Naive B cell (primary cell): ENCODE data around the gene MYL6B. TPM values are rescaled to one million over a fixed set of nuclear protein-coding genes. Genes with fewer than 3 reads are reported as not detected.
A peak's percentile ranks its signal among the peaks of the same experiment; 100 is the strongest.

Source experiments
- ATAC-seq, 2 donors: fragments of 150-1000 bp; cut with Tn5 transposase; 2 replicates each; pipeline ENCODE4 v1.10.0; 2021; ENCODE audit warnings: low read depth in 2 of 2, mild to moderate bottlenecking in 2 of 2, moderate library complexity in 2 of 2
- DNase-seq: peaks from one replicate; pipeline ENCODE4 v3.0.0; 2022
- H3K27ac Mint-ChIP-seq, 6 donors: one replicate each; pipeline ENCODE4 v1.8.0; 2020 to 2022; ENCODE audit warnings: mild to moderate bottlenecking in 6 of 6, mixed read lengths in 6 of 6, moderate library complexity in 5 of 6, inconsistent platforms in 2 of 6
- H3K27me3 Mint-ChIP-seq, 3 donors: one replicate each; pipeline ENCODE4 v1.8.0; 2021 to 2022; ENCODE audit warnings: mixed read lengths in 3 of 3, mild to moderate bottlenecking in 1 of 3
- H3K36me3 Mint-ChIP-seq, 2 donors: one replicate each; pipeline ENCODE4 v1.8.0; 2020 to 2022; ENCODE audit warnings: mixed read lengths in 2 of 2, inconsistent platforms in 1 of 2, mild to moderate bottlenecking in 1 of 2
- H3K4me1 Mint-ChIP-seq, 3 donors: one replicate each; pipeline ENCODE4 v1.8.0; 2020 to 2022; ENCODE audit warnings: mixed read lengths in 3 of 3, inconsistent platforms in 1 of 3, mild to moderate bottlenecking in 1 of 3, moderate library complexity in 1 of 3
- H3K4me3 Mint-ChIP-seq, 8 donors: one replicate each; pipeline ENCODE4 v1.8.0; 2020 to 2022; ENCODE audit warnings: mild to moderate bottlenecking in 8 of 8, mixed read lengths in 8 of 8, moderate library complexity in 8 of 8, inconsistent platforms in 2 of 8
- H3K9me3 Mint-ChIP-seq, 7 donors: one replicate each; pipeline ENCODE4 v1.8.0; 2020 to 2022; ENCODE audit warnings: mixed read lengths in 7 of 7, mild to moderate bottlenecking in 5 of 7, inconsistent platforms in 2 of 7, moderate library complexity in 1 of 7
- polyA plus RNA-seq, 6 donors: library from polyadenylated mRNA; unstranded; fragments of 300-500 nt; fragmentation: Illumina TruSeq; gene quantifications; one replicate each; pipeline ENCODE4 v1.2.3, GENCODE V29; 2021; ENCODE audit warnings: low read depth in 6 of 6

The MYL6B gene
- polyA plus RNA-seq, 6 donors from 2014 or later: 14.2 to 35.1 (median 20.2) TPM

DNA sequence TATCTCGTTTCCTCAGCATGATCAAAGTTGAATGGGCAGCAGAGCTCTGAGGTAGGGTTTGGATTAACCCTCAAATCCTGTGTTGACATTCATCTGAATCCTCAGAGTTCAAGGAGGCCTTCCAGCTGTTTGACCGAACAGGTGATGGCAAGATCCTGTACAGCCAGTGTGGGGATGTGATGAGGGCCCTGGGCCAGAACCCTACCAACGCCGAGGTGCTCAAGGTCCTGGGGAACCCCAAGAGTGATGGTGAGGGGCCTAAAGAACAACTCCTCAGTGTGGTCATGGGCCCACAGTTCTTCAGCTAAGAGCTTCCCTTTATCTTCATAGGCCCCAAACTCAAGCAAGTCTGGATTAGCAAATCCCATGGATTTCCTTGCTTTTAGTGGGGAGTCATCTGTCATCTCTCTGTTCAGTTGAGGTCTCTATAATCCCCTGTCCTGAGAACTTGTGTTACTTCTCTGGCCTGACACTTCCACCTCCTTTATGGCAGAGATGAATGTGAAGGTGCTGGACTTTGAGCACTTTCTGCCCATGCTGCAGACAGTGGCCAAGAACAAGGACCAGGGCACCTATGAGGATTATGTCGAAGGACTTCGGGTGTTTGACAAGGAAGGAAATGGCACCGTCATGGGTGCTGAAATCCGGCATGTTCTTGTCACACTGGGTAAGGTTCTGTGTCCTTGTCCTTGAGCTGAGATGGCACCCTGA, 7.2 kb downstream of the MYL6B start:
- no peaks in the 10 kb centered on the region for H3K9me3 Mint-ChIP-seq
- no peak for ATAC-seq
- H3K4me1 Mint-ChIP-seq: peaks cover 46 to 57% (median 48%) of the 10 kb centered on the region in 3 donors
- no peak for DNase-seq
- H3K36me3 Mint-ChIP-seq: peaks cover 4 to 41% of the 10 kb centered on the region in 2 donors
- peak overlapping the region; percentile 90 to 100 (median 98) for H3K4me3 Mint-ChIP-seq
- H3K27ac Mint-ChIP-seq: peak overlapping the region; percentile 98 to 100 (median 98)
- no peaks in the 10 kb centered on the region for H3K27me3 Mint-ChIP-seq

- ATAC-seq (no peak), DNase-seq (no peak)
- Mint-ChIP-seq H3K27ac (peak overlapping the region; percentile 67 to 99 (median 95)), H3K4me3 (peak overlapping the region; percentile 40 to 100 (median 95)), H3K36me3 (peaks cover 4 to 42% of the 10 kb centered on the region in 2 donors), H3K4me1 (peaks cover 44 to 52% (median 47%) of the 10 kb centered on the region in 3 donors), H3K9me3 (no peaks in the 10 kb centered on the region), H3K27me3 (no peaks in the 10 kb centered on the region)
Observed at GRCh38 chr12:56160193-56160763, 7.9 kb downstream of the MYL6B start.

GRCh38 chr12:56160894-56161689, 8.7 kb downstream of the MYL6B start:
- H3K4me3 Mint-ChIP-seq: peak overlapping the region; percentile 40 to 100 (median 95)
- peaks cover 39 to 44% (median 42%) of the 10 kb centered on the region in 3 donors for H3K4me1 Mint-ChIP-seq
- no peaks in the 10 kb centered on the region for H3K27me3 Mint-ChIP-seq
- DNase-seq (no peak), ATAC-seq (no peak)
- no peaks in the 10 kb centered on the region for H3K9me3 Mint-ChIP-seq
- H3K27ac Mint-ChIP-seq: peak overlapping the region in 5 of 6 donors; percentile 47 to 98 (median 89)
- peaks cover 4 to 42% of the 10 kb centered on the region in 2 donors for H3K36me3 Mint-ChIP-seq

- H3K9me3 Mint-ChIP-seq: no peaks in the 10 kb centered on the region
- H3K27me3 Mint-ChIP-seq: no peaks in the 10 kb centered on the region
- peak overlapping the region in 4 of 6 donors; percentile 47 to 98 (median 82) for H3K27ac Mint-ChIP-seq
- no peak for DNase-seq
- peaks cover 39 to 42% (median 42%) of the 10 kb centered on the region in 3 donors for H3K4me1 Mint-ChIP-seq
- peaks cover 4 to 42% of the 10 kb centered on the region in 2 donors for H3K36me3 Mint-ChIP-seq
- no peak for ATAC-seq
- peak overlapping the region in 4 of 8 donors; percentile 16 to 90 (median 34) for H3K4me3 Mint-ChIP-seq
Observed at GRCh38 chr12:56161690-56162351, 9.4 kb downstream of the MYL6B start.

DNA sequence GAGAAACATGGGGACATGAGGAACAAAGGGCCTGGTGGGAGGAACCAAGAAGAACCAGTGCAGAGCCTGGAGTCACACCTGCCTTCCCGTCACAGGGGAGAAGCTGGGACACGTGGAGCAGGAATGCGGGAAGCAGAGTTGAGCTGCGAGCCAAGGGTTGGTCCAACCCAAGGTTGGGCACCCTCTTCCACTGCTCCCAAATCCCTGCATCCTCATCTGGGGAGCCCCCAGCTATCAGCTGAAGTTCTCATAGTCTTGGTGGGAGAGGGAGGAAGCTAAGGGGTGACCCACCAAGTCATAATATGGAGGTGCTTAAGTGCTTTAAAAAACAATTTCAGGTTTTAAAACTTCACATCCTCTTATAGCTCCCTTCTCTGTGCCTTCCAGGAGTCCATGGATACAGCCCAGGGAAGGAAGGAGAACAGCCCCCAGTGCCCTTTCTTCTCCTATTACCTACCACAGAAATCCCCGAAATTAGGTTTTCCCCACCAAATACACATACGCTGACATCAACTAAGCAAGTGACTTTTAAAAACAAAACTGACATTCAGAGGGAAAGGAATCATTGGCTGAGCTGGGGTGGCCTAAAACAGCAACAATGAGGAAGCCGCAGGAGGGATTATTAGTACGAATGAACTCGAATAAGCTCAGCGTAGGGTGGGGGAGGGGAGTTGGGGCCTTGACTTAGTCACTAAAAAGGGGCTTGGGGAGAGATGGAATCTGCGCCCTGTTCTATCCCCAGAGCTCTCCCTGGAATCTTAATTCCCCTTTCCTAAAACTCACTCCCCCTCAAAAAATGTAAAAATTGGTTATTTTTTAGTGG, 10.3 kb downstream of the MYL6B start:
- Mint-ChIP-seq H3K27ac (peak overlapping the region in 3 of 6 donors; percentile 69 to 98 (median 76)), H3K36me3 (peaks cover 4 to 47% of the 10 kb centered on the region in 2 donors), H3K9me3 (no peaks in the 10 kb centered on the region), H3K4me3 (peak overlapping the region in 1 of 8 donors; percentile 35), H3K27me3 (no peaks in the 10 kb centered on the region), H3K4me1 (peaks cover 31 to 35% (median 35%) of the 10 kb centered on the region in 3 donors)
- no peak for DNase-seq
- ATAC-seq: no peak

DNA sequence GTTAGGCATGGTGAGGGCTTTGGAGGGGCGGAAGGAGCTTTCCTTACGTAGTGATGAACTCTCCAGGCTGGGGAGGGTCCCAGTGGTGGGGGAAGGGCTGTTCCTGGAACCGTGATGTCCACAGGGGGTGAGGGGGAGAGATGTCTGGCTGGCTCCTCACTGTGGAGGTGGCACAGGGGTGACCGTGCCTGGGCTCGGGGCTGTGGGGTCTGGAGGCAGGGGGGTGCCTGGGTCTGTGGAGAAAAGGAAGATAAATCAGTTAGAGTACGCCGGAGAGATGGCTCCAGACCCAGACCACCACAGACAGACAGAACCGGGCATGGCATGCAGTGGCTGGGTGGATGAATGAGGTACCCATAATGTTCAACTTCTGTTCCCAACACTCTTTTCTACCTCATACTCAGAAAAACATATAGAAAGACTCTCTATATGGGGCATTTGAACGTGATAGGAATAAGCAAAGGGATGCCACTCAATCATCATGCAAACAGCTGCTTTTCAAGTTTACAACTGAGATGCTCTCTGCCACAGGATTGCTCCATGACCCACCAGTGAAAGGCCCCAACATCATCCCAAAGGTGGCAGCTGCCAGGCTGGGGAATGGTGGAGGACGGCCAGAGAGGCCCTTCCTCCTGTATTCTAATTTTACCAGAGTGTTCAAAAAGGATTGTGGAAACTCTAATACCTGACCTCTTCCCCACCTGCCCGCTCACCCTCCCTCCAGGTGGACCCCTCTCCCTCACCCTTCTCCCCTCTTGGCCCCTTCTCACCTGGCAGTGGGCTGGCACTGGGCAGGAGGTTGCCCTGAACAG, 11.4 kb downstream of the MYL6B start:
- peaks cover 28% of the 10 kb centered on the region in 3 donors for H3K4me1 Mint-ChIP-seq
- ATAC-seq (no peak), DNase-seq (no peak)
- peak overlapping the region in 2 of 6 donors; percentile 38 to 64 for H3K27ac Mint-ChIP-seq
- no peaks in the 10 kb centered on the region for H3K9me3 Mint-ChIP-seq
- no peaks in the 10 kb centered on the region for H3K27me3 Mint-ChIP-seq
- peak overlapping the region in 2 of 8 donors; percentile 3 to 12 for H3K4me3 Mint-ChIP-seq
- H3K36me3 Mint-ChIP-seq: peaks cover 4 to 43% of the 10 kb centered on the region in 2 donors

DNA sequence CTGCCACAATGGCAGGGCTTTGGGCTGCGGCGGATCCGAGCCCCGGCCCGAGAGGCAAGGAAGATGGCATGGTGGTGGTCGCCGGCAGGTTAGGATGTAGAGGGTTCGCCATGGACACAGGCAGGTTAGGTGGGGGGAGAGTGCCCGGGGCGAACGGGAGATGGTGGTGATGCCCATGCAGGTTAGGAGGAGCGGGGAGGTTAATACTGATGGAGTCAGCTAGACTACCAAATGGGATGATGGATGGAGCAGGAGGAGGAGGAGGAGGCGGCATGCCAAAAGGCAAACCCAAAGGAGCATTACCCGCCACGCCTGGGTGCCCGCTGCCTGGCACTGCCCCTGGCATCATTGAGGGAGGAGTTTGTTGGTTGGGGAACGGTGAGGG, 11.9 kb downstream of the MYL6B start:
- ATAC-seq: no peak
- H3K36me3 Mint-ChIP-seq: peaks cover 4 to 44% of the 10 kb centered on the region in 2 donors
- H3K4me3 Mint-ChIP-seq: no peak overlapping the region

GRCh38 chr12:56165369-56165768, 13.0 kb downstream of the MYL6B start:
- no peak for DNase-seq
- Mint-ChIP-seq H3K4me3 (peak overlapping the region in 1 of 8 donors; percentile 75), H3K27ac (peak overlapping the region in 2 of 6 donors; percentile 57 to 68), H3K36me3 (peaks cover 11 to 48% of the 10 kb centered on the region in 2 donors), H3K27me3 (no peaks in the 10 kb centered on the region), H3K9me3 (no peaks in the 10 kb centered on the region), H3K4me1 (peaks cover 11 to 12% (median 12%) of the 10 kb centered on the region in 3 donors)
- ATAC-seq: no peak

More for the DNA sequence above, 11.9 kb downstream of the MYL6B start:
- H3K27ac Mint-ChIP-seq: peak overlapping the region in 1 of 6 donors; percentile 65
- no peaks in the 10 kb centered on the region for H3K27me3 Mint-ChIP-seq
- DNase-seq: no peak
- peaks cover 22% of the 10 kb centered on the region in 3 donors for H3K4me1 Mint-ChIP-seq
- no peaks in the 10 kb centered on the region for H3K9me3 Mint-ChIP-seq

DNA sequence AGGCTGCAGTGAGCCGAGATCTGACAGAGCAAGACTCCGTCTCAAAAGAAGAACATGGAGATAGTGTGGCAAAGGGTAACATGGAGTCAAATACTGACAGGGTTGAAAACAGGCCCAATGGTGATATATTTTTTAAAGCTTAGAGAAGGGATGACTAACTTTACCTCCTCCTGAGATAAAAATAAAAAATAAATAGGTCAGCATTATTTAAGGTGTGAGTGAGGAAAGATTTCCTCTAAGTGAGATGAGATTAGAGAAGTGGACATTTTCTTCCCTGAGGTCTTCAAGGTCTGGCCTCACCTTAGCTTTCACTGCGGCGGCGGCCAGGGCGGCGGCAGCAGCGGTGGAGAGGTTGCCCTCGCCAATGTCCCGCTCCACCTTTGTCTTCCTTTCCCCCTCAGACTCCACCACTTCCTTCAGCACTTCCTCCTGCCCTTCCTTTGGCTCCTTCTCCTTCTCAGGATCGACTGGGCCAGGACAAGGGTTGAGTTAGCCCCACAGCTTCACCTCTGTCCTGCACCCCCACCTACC, 16.9 kb downstream of the MYL6B start:
- Mint-ChIP-seq H3K36me3 (peaks cover 11 to 29% of the 10 kb centered on the region in 2 donors), H3K27me3 (no peaks in the 10 kb centered on the region), H3K4me1 (peaks cover 0 to 1% (median 0%) of the 10 kb centered on the region in 3 donors)

GRCh38 chr12:56172839-56173238, 20.5 kb downstream of the MYL6B start:
- Mint-ChIP-seq H3K4me3 (no peak overlapping the region), H3K4me1 (peaks cover 0 to 7% (median 0%) of the 10 kb centered on the region in 3 donors), H3K27me3 (no peaks in the 10 kb centered on the region), H3K36me3 (peaks cover 7 to 27% of the 10 kb centered on the region in 2 donors), H3K9me3 (no peaks in the 10 kb centered on the region), H3K27ac (peak overlapping the region in 1 of 6 donors; percentile 38)
- DNase-seq: no peak
- ATAC-seq: no peak

More for the DNA sequence above, 16.9 kb downstream of the MYL6B start:
- H3K9me3 Mint-ChIP-seq: no peaks in the 10 kb centered on the region
- peak overlapping the region in 3 of 6 donors; percentile 42 to 84 (median 81) for H3K27ac Mint-ChIP-seq
- DNase-seq: no peak
- ATAC-seq: no peak
- no peak overlapping the region for H3K4me3 Mint-ChIP-seq

DNA sequence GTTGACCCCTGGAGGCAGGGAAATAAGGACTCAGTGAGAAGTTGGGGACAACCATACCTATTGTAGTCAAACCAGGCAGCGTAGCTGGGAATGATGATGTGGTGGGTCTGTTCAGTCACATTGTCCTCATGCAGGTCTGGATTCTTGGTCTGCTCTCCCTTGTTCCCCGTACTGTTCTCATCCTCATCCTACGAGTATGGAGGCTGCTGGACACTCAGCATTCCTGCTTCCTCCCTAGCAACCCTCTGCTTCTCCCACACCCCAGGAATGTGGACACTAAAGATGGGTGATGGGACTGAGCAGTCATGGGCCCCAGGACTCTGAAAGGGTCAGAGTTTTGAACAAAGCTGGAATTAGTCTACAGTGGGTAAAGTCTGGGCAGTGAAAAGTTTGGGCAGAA, 26.0 kb downstream of the MYL6B start:
- H3K4me3 Mint-ChIP-seq: no peak overlapping the region
- no peaks in the 10 kb centered on the region for H3K27me3 Mint-ChIP-seq
- ATAC-seq: no peak
- DNase-seq: no peak
- H3K4me1 Mint-ChIP-seq: peaks cover 0 to 10% (median 0%) of the 10 kb centered on the region in 3 donors
- H3K27ac Mint-ChIP-seq: peak overlapping the region in 3 of 6 donors; percentile 37 to 81 (median 60)
- no peaks in the 10 kb centered on the region for H3K9me3 Mint-ChIP-seq
- peaks cover 19 to 20% of the 10 kb centered on the region in 2 donors for H3K36me3 Mint-ChIP-seq
